Right renal cortex interstitium (tissue), 3 donors: Measurements from ENCODE around the gene MATN4. TPM values are rescaled to one million over a fixed set of nuclear protein-coding genes. Genes with fewer than 3 reads are reported as not detected.

ENCODE experiments used
- DNase-seq, 3 donors: peaks; one replicate each; pipeline ENCODE4 v3.0.0-alpha.2; 2013; ENCODE audit warnings: low read depth in 3 of 3, low spot score in 2 of 3
- polyA plus RNA-seq, 3 donors: library from polyadenylated mRNA; unstranded; fragments of 120-200 nt; gene quantifications; one replicate each; pipeline ENCODE4 v1.2.1, GENCODE V29; 2013; ENCODE audit not compliant: insufficient read length in 3 of 3

MATN4 gene
- polyA plus RNA-seq, 3 donors: 0.13 to 0.33 (median 0.17) TPM

DNA sequence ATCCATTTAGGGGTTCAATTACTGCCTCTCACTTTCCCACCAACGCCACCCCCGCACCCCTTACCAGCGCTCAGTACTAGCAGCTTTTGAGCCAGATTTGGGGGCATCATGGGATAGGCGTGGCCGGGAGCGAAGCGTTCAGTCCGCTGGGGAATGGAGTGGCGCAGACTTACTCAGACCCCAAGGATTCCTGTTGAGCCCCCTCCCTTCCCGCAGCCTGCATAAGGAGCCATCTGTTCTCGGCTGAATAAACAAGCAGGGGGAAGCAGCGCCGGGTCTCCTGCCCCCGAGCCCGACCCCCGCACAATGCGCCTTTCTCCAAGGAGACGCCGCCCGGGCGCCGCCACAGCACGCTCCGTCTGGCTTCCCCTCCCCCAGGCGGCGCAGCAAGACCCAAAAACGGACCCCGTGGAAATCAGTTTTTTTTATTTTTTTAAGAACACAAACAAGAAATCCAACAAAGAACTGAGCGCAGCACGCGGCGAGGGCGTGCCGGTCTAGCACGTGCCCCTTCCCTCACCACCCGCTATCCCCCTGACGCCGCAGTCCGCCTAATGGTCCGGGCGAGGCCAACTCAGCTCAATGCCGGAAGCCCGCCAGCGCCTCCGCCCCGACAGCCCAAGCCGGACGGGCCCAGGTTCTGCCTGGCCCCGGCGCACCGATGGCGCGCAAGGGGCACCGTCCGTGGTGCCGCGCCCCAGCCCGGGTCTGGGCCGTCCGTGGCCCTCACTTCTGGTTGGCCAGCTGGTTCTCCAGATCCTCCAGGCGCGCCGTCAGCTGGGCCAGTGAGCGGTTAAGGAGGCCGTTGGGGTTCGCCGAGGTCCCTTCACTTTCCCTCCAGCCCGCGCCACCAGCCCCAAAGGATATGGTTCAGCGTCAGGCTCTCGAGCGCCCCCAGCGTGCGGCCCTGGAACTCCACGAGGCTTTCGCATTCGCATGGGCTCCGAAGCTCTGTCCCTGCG, 14.8 kb downstream of the MATN4 start:
- DNase-seq: peak; percentile 36 to 55 (median 50)

DNA sequence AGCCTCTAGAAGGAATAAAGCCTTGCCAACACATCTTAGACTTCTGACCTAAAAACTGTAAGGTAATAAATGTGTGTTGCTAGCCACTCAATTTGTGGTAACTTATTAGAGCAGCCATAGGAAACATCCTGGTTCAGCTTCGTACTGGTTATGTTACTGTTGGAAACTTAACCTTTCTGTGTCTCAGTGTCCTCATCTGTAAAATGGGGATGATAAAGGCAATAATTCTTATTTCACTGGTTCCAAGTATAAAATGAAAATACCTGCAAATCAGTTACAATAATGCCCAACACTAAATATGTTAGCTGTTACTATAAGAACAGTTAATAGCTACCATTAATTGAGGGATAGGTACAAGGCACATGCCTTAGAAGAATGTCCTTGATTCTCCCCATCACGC, 15.8 kb downstream of the MATN4 start:
- no peak for DNase-seq

- no peak for DNase-seq
These were observed 16.6 kb downstream of the MATN4 start for GRCh38 chr20:45291526-45291925.

DNA sequence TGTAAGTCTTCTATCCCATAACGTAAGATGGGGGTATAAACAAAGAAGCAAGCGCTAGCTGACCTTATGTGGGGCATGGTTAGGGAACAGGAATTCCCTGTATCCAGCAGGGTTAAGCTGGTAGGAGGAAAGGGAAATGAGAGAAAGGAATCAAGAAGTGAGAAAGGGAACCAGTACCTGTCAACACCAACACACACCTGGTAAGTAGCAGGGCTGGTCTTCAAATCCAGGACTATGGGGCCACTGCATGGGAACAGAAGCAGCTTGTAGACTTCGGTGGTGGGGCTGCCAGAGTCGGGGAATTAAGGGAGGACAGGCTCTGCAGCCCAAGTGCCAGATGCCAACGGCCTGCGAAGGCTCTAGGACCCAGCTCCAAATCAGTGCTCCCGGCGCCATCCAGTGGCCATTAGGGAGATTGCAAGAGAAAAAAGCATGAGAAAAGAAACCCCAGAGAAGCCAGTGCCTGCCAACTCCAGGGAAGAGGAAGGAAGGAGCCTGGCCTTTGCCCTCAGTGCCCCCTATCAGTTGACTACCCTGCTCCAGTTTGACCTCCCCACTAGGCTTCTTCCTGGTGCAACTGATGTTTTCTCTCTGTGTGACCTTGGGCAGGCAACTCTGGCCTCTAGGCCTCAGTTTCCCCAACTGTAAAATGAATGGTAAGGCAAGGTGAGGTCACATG, 17.3 kb downstream of the MATN4 start:
- peak in 2 of 3 donors; percentile 60 to 75 for DNase-seq

GRCh38 chr20:45289942-45290676, 18.0 kb downstream of the MATN4 start:
- no peak for DNase-seq

DNA sequence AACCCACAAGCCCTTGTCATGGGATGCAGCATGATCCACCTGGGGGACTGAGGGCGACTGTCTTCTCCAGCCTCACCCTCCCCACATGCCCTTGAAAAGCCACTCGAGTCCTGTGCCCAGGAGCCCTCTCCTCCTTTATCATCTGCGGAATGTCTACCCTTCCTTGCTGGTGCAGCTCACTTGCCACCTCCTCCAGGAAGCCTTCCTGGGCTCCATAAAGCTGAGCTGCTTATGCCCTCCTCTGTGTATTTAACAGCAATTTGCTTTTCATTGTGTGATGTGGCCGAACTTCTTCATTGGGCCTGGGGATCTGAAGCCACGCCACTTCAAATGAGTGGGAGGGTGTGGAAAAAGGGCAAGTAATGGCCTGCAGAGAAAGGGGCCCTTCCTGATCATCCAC, 19.2 kb downstream of the MATN4 start:
- DNase-seq: no peak

- no peak for DNase-seq
These were observed 19.7 kb downstream of the MATN4 start for GRCh38 chr20:45288376-45288775.

- no peak for DNase-seq
These were observed 24.5 kb downstream of the MATN4 start for GRCh38 chr20:45283551-45284057.

DNA sequence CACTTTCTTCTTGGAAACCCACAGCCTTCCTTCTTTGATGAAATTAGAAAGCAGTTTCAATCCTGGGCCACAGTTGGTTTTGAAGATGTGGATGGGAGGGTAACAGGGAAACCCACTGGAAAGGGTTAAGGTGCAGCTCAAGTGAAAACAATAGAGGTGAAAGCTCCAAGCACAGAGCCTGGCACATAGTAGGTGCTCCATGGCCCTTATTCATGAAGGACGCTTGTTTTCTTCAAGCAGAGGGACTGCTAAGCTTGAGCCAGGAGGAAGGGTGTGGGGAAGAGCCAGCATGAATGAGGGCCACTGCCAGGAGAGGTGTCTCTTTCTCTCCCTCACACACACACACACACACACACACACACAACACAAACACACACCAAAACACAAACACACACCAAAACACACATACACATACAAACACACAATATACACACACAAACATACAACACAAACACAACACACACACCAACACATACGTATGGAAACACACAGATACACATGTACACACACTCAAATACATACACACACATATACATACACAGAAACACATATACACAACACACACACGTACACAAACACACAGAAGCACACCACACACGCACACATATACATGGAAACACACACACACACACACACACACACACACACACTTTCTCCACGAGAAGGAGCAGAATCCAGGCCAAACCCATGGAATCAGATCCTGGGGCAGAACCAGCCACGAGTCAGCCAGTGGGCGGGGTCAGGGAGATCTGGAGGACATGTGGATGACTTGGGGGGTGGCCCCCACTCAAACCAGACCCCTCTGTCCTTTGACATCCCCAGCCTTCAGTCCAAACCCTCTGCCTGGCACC, 25.2 kb downstream of the MATN4 start:
- no peak for DNase-seq

GRCh38 chr20:45279992-45280391, 28.1 kb downstream of the MATN4 start:
- no peak for DNase-seq

GRCh38 chr20:45275338-45275737, 32.8 kb downstream of the MATN4 start:
- DNase-seq: no peak

DNA sequence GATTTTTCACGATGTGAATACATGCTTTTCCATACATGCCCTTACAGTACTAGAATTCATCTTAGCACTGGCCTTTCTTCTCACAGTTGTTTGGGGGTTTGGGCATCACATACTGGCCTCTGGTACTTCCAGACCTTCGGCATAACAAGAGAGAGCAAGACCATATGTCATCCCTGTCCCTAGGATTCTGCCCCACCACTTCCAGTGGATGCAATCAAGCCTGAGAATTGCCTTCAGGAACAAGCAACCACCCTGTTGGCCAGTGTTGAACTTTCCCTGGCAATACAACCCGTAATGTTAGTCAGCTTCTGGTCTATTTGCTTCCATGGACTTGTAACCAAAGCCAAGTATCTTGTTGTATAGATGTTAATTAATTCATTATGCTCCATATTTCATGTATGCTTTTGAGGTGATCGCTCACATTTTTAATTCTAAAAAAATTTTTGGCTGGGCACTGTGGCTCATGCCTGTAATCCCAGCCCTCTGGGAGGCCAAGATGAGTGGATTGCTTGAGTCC, 38.3 kb downstream of the MATN4 start:
- no peak for DNase-seq

DNA sequence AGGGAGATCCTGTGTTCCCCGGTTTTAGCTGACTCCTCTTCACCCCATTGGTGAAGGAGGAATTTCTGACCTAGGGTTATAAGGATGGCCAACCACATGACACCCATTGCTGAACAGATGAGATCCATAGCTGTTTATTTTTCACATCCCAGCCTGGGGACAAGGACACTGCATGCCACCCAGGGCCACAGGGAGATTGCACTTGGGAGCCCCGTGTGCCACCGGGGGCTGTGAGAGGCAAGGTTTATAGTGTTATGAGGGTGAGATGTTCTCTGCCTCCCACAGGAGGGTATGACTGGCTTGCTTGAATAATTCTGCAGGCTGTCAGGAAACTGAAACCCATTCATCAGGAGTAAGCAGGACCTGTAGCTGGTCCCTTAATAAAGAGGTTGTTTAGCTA, 39.0 kb downstream of the MATN4 start:
- DNase-seq: no peak

DNA sequence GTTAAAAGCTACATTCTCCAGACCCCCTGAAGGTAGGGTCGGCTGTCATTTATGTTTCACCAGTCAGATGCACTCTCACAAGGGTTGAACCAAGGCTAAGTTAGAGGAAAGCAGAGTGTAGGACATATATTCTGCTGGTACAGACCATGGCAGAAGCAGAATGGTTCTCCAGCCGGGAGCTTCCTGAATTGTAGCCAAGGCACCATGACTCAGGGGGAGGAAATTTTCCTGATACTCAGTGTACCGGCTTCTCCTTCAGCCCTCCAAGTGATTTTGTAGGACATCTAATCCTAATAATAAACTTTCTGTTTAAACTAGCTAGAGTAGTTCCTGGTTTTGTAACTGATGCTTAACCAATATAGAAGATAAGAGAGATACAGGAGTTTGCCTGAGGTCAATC, 39.6 kb downstream of the MATN4 start:
- no peak for DNase-seq

DNA sequence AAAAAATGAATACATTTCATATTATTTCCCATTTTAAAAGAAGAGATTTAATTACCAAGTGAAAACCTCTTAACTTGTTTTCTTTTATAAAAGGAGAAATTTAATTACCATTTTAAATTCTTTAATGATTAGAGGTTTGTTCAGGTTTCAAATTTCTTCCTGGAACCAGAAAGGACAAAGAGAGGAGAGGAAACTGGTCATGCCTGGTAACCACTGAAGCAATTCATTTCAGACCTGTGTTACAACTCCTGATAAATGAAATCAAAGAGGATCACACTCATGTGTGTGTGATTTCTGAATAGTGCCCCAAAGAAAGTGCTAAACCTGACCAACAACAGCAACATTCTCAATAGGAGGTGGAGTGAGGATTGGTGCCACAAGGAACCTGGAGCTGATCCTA, 41.1 kb downstream of the MATN4 start:
- DNase-seq: peak in 1 of 3 donors; percentile 33

DNA sequence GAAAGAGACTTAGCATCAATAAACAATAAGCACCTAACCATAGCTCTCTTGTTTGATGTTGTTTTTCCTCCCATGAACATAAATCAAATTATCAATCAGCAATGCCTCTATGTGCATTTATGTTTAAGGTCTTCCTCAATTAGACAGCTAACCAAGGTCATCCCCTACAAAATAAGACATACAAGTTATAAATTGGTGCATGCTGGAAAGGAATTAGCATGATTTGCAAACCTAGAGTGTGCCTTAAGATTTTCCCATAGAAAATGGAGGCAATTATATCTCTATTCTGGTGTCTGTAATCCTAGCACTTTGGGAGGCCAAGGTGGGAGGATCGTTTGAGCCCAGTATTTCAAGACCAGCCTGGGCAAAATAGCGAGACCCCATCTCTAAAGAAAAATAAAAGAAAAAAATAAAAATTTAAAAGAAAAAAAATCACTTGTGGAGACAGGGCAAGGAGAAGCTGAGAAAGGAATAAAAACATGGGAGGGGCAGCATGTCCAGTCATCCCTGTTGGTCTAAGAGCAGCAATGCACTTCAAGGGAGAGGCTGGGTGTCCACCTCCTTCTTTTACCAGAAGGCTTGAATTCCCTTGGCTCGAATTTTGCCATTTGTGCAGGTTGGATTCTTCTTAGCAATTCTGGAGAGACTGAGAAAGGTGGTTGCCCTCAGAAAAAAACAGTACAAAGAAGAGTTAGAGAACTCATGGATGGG, 44.4 kb downstream of the MATN4 start:
- no peak for DNase-seq

- DNase-seq: no peak
These were observed 49.4 kb downstream of the MATN4 start for GRCh38 chr20:45258664-45259063.

- DNase-seq: no peak
These were observed 49.8 kb downstream of the MATN4 start for GRCh38 chr20:45258259-45258658.

- no peak for DNase-seq
These were observed 50.4 kb downstream of the MATN4 start for GRCh38 chr20:45257711-45258110.
